ENCODE data around the gene TCF4.

TCF4 gene
- total RNA-seq = 0 to 2.5 (median 0.43) reads per million in 9 experiments

DNA sequence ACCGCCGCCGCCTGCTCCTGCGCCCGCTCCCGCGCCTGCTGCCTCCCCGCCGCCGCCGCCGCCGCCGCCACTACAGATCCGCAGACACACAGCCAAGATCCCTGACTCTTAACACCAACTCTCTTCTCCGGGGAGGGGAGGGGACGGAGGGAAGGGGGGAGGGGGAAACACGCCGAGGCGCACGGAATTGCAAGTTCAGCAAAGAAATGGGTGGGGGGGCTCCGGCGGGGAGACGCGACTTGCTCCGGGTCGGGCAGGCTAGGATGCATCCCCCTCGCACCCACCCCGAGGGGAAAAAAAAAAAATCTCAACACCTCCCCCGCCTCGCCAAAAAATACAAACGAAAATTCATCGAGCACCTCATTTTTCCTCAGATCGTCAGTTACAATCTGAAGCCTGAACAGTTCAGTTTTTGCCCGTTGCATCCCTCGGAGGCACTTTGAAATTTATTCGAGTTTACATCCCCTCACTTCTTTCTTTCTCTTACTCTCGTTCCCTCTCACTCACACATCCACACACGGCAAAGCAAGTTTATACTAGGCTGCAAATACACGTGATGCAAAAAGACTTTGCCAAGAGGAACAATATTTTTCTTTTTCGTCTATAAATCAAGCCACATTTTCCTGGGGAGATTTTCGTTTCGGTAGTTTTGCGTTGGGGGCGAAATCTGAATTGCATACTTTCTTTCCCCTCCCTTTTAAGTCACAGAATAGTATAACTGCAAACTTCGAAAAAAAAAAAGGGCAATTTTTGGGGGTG, at the start of gene TCF4:
TSS of gene TCF4 (minus strand) at position 82 of the 759 bp plus-strand sequence. CDS start 1,076 bp downstream, outside the sequence.
- Mint-ChIP-seq H3K36me3 (ENCODE audit: insufficient read depth) (peaks cover 3% of the 10 kb centered on the region), H3K4me1 (ENCODE audit: low read depth in 2 of 2) (peaks cover 0 to 4% of the 10 kb centered on the region in 2 donors), H3K27ac (peak within 1 kb of the TSS in 1 of 2 donors; percentile 16), H3K4me3 (peak within 1 kb of the TSS; percentile 43 to 72), H3K27me3 (peaks cover 36 to 39% of the 10 kb centered on the region in 2 donors), H3K9me3 (no peaks in the 10 kb centered on the region)
- DNase-seq = no peak
- peak; percentile 35 for ATAC-seq (replicated peaks)

DNA sequence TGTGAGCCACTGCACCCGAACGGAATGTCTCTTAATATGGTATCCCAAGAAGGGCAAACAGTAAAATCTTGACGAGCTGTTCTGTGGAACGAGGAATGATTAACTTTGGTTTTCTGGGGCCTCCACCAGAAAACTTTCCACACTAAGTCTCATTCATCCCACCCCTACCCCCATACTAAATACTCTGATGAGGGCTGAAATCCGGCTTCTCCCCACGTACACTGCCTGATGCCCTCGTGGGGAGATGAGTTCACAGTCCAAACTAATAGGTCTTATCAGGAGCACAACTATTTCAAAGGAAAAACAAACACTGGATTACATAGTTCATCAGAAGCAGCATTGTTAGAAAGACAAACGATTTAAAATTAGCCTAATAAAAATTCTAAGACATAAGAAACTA, 49.2 kb upstream of the TCF4 start:
- ATAC-seq (replicated peaks) = no peak
- no peaks in the 10 kb centered on the region for H3K27me3 Mint-ChIP-seq
- H3K4me3 Mint-ChIP-seq = no peak overlapping the region
- peaks cover 14 to 21% of the 10 kb centered on the region in 2 donors for H3K9me3 Mint-ChIP-seq
- H3K4me1 Mint-ChIP-seq (ENCODE audit: low read depth in 2 of 2) = no peaks in the 10 kb centered on the region
- no peaks in the 10 kb centered on the region for H3K36me3 Mint-ChIP-seq (ENCODE audit: insufficient read depth)
- H3K27ac Mint-ChIP-seq = no peak overlapping the region
- no peak for DNase-seq

DNA sequence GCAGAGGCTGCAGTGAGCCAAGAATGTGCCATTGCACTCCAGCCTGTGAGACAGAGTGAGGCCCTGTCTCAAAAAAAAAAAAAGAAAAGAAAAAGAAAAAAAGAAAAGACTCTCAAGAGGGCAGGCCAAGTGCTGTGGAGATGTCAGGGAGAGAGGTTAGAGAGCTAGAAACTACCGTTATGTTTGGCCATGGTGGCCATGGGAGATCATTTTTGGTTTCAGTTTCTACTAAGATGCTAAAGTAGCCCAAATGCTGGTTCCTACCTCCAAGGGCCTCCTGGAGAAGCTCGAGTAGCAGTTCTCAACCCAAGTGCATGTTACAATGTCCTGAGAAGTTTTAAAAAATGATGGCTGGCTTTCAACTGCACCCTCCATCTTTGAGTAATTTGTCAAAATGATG, 47.4 kb upstream of the TCF4 start:
- Mint-ChIP-seq H3K4me3 (no peak overlapping the region), H3K36me3 (ENCODE audit: insufficient read depth) (no peaks in the 10 kb centered on the region), H3K4me1 (ENCODE audit: low read depth in 2 of 2) (no peaks in the 10 kb centered on the region), H3K27me3 (no peaks in the 10 kb centered on the region), H3K9me3 (peaks cover 6 to 17% of the 10 kb centered on the region in 2 donors), H3K27ac (no peak overlapping the region)
- no peak for ATAC-seq (replicated peaks)
- DNase-seq = no peak

DNA sequence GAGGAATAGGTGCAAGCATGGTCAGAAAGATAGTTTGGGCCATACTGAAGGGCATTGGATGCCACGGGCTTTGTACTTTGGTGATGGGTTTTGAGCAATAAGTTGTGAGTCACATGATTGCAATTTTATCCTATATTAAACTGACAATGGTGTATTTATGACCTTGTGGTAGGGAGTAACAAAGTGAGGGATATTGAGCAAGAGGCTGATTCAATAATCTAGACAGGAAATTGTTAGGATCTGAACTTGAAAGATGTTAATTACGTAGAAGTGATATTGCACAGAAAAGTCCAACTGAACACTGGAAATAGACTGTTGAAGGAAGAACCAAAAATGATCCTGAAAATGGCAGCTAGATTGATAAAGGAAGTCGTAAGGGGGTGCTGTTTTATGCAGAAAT, 46.6 kb upstream of the TCF4 start:
- no peak for ATAC-seq (replicated peaks)
- Mint-ChIP-seq H3K4me3 (no peak overlapping the region), H3K36me3 (ENCODE audit: insufficient read depth) (no peaks in the 10 kb centered on the region), H3K9me3 (peaks cover 6 to 15% of the 10 kb centered on the region in 2 donors), H3K27ac (no peak overlapping the region), H3K4me1 (ENCODE audit: low read depth in 2 of 2) (no peaks in the 10 kb centered on the region), H3K27me3 (no peaks in the 10 kb centered on the region)
- DNase-seq = no peak

DNA sequence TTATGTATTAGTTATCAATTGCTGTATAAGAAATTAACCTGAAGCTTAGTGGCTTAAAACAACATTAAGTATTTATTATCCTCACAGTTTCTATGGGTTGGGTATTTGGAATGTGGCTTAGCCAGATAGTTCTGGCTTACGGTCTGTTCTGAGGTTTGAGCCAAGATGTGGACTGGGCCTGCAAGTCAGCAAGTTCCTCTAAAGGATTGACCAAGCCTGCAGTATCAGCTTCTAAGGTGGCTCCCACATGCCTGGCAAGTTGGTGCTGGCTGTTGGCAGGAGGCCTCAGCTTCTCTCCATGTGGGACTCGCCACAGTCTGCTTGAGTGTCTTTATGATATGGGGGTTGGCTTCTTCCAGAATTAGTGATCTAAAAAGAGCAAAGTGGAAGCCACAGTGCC, 45.0 kb upstream of the TCF4 start:
- Mint-ChIP-seq H3K27ac (no peak overlapping the region), H3K4me3 (no peak overlapping the region), H3K4me1 (ENCODE audit: low read depth in 2 of 2) (no peaks in the 10 kb centered on the region), H3K27me3 (no peaks in the 10 kb centered on the region), H3K36me3 (ENCODE audit: insufficient read depth) (no peaks in the 10 kb centered on the region), H3K9me3 (peaks cover 6 to 12% of the 10 kb centered on the region in 2 donors)
- no peak for ATAC-seq (replicated peaks)
- DNase-seq = no peak

DNA sequence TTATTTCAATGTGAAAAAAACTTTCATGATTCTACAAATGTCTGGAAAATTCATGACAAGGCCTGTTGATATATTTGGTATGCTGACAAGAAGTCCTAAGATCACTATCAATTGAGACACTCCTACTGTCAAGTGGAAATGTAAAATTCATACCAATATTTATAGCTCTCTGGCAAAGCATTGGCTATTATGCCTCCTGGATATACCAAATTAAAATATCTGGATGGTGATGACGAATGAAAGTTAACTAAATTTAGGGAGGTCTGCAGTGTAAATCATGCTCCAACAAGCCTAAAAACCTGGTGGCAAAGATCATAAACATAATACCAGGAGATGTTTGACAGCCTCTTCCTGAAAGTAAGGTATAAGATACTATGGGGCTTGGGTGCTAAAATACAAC, 41.1 kb upstream of the TCF4 start:
- H3K4me3 Mint-ChIP-seq = no peak overlapping the region

DNA sequence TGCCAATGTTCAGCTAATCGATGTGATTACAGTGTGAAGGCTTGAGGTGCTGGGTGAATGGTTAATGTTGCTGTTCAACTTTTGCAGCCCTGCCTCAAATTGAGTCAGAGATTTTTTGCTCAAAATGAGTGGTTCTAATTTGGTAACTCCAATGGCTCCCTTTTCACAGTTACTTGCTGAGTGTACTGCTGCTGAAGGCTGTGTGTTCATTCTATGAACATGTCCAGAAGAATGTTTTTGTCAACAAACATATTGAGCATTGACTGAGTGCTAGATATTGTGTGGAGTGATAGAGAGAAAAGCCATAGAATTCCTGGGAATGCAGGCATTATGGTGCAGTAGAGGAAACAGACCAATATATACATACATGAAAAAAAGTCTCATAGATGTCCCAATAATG, 39.0 kb upstream of the TCF4 start:
- Mint-ChIP-seq H3K27ac (no peak overlapping the region), H3K4me3 (no peak overlapping the region), H3K4me1 (ENCODE audit: low read depth in 2 of 2) (no peaks in the 10 kb centered on the region), H3K36me3 (ENCODE audit: insufficient read depth) (no peaks in the 10 kb centered on the region), H3K9me3 (peaks cover 0 to 2% of the 10 kb centered on the region in 2 donors), H3K27me3 (no peaks in the 10 kb centered on the region)
- no peak for DNase-seq
- ATAC-seq (replicated peaks) = no peak

More for the DNA sequence above, 41.1 kb upstream of the TCF4 start:
- Mint-ChIP-seq H3K4me1 (ENCODE audit: low read depth in 2 of 2) (no peaks in the 10 kb centered on the region), H3K27ac (no peak overlapping the region), H3K36me3 (ENCODE audit: insufficient read depth) (no peaks in the 10 kb centered on the region), H3K27me3 (no peaks in the 10 kb centered on the region), H3K9me3 (peaks cover 0 to 2% of the 10 kb centered on the region in 2 donors)
- ATAC-seq (replicated peaks) = no peak
- DNase-seq = no peak

DNA sequence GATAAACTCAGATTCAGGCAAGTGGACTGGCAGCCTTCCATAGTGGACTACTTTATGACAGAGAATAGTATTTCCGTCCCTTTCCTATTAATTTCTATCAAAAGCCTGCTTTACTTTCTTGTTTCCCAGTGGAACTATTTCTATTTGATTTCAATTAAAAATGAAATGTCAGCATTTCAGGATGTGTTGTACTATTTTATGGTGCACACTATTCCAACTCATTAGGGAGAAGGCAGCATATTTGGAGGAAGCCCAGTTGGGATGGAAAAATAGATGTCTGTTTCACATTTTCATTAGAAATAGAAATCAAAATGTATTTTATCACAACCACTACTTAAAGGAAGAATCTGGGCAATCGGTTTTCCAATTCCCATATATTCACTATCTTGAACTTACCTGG, 37.9 kb upstream of the TCF4 start:
- Mint-ChIP-seq H3K27ac (no peak overlapping the region), H3K36me3 (ENCODE audit: insufficient read depth) (no peaks in the 10 kb centered on the region), H3K9me3 (peaks cover 0 to 2% of the 10 kb centered on the region in 2 donors), H3K4me1 (ENCODE audit: low read depth in 2 of 2) (no peaks in the 10 kb centered on the region), H3K4me3 (no peak overlapping the region), H3K27me3 (no peaks in the 10 kb centered on the region)
- ATAC-seq (replicated peaks) (no peak), DNase-seq (no peak)

DNA sequence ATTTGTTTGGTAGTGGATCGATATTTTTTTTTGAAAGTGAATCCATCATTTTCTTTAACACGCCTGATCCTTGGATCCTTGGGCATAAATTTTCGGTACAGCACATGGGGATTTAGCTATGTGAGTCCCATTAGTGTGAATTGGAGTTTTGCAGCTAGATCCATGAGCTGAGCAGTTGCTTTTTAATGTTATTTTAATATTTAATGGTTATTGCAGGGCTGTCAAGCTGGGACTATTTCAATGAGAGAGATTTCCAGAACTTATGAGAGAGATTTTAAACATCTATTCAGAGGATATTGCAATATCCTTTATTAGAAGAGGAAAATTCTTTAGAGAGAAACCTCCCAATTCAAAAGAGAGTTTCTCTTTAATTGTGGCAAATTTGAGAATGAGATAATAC, 35.6 kb upstream of the TCF4 start:
- Mint-ChIP-seq H3K4me1 (ENCODE audit: low read depth in 2 of 2) (no peaks in the 10 kb centered on the region), H3K27ac (no peak overlapping the region), H3K9me3 (peaks cover 1 to 7% of the 10 kb centered on the region in 2 donors), H3K27me3 (no peaks in the 10 kb centered on the region), H3K36me3 (ENCODE audit: insufficient read depth) (no peaks in the 10 kb centered on the region), H3K4me3 (no peak overlapping the region)
- ATAC-seq (replicated peaks) = no peak
- no peak for DNase-seq

DNA sequence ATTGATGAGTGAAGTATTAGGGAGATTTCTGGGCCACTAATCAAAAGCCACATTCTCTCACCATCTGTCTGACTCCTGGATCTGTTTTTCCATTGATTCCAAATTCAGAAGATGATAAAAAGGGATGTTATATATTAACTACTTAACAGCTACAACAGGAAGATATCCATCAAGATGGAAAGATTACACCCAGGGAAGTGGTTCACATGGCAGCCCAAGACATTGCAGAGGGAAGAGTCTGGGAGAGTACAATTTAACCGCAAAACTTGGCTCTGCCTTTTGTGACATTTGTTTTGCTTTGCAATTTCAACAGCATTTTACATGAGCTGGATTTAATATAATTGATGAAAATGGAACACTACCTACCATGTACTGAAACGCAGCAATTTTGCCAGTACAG, 22.5 kb upstream of the TCF4 start:
- DNase-seq (no peak), ATAC-seq (replicated peaks) (no peak)
- H3K36me3 Mint-ChIP-seq (ENCODE audit: insufficient read depth) = no peaks in the 10 kb centered on the region
- H3K27ac Mint-ChIP-seq = no peak overlapping the region
- no peaks in the 10 kb centered on the region for H3K4me1 Mint-ChIP-seq (ENCODE audit: low read depth in 2 of 2)
- peaks cover 0 to 13% of the 10 kb centered on the region in 2 donors for H3K9me3 Mint-ChIP-seq
- H3K27me3 Mint-ChIP-seq = no peaks in the 10 kb centered on the region
- H3K4me3 Mint-ChIP-seq = no peak overlapping the region

DNA sequence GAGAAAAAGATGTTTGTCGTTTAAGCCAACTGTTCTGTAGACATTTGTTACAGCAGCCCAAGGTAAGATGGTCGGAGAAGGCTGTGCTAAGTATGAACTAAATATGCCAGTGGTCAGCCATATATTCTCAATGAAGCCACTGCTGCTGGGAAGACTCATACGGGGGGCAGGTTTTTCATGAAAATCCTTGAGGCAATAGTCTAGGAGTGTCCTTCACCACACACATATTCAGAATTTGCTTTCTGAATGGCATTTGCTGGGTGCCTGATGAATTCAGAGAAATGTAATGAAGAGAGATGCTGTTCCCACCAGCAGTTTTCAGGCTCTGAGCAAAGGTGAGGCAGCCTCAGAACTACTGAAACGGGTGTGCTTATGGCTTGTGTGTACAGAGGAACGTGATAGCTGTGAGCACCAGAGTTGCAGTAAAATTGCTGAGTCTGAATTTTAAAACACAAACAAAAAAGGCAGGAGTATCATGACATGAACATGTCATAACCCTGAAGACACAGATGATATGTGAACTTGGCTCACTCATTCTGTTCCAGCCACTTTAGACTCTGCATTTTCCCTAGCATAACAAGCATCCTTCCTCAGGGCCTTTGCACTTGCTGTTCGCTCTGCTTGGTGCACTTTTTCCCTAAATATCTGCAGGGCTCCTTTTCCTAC, 21.3 kb upstream of the TCF4 start:
- H3K4me1 Mint-ChIP-seq (ENCODE audit: low read depth in 2 of 2) = no peaks in the 10 kb centered on the region
- H3K4me3 Mint-ChIP-seq = no peak overlapping the region
- H3K36me3 Mint-ChIP-seq (ENCODE audit: insufficient read depth) = no peaks in the 10 kb centered on the region
- DNase-seq = no peak
- peaks cover 0 to 16% of the 10 kb centered on the region in 2 donors for H3K9me3 Mint-ChIP-seq
- ATAC-seq (replicated peaks) = no peak
- H3K27me3 Mint-ChIP-seq = peaks cover 0 to 10% of the 10 kb centered on the region in 2 donors
- no peak overlapping the region for H3K27ac Mint-ChIP-seq

DNA sequence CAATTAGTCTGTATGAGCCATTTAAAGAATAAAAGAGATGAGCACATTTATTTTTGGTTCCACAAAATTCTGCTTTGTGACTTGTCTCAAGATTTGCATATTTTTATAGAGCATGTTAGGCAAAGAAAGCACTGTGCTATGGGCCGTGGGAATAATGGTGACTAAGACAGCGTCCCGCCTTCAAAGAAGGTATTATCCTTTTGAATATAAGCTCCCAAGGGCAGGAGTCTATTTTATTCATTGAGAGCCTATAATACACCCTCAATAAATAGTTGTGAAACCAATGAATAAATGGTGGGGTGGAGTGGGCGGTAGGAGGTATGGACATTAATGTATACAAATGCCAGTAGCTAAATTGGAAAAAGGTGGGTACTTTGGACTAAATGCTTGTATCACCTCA, 20.5 kb upstream of the TCF4 start:
- Mint-ChIP-seq H3K27me3 (peaks cover 0 to 10% of the 10 kb centered on the region in 2 donors), H3K4me3 (no peak overlapping the region), H3K27ac (no peak overlapping the region), H3K4me1 (ENCODE audit: low read depth in 2 of 2) (no peaks in the 10 kb centered on the region), H3K36me3 (ENCODE audit: insufficient read depth) (no peaks in the 10 kb centered on the region), H3K9me3 (peaks cover 0 to 16% of the 10 kb centered on the region in 2 donors)
- ATAC-seq (replicated peaks) = no peak
- DNase-seq = no peak

DNA sequence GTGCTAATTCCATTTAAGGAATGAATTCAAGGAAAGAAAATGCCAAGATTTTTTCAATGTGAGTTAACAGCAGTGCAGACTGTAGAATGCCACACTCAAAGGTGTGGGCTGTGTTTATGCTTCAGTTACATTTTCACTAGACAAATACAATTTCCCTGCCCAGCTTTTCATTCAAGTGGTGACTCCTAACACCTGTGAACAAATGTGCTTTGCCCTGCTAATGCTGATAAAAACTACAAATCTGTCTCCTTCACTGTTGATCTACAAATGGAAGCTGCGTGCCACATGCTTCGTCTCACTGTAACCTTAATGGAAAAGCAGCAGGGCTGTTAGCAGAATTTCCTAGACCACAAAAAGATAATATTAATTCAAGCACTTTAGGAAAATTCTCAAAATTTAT, 19.8 kb upstream of the TCF4 start:
- Mint-ChIP-seq H3K36me3 (ENCODE audit: insufficient read depth) (no peaks in the 10 kb centered on the region), H3K27ac (no peak overlapping the region), H3K27me3 (peaks cover 0 to 10% of the 10 kb centered on the region in 2 donors), H3K4me1 (ENCODE audit: low read depth in 2 of 2) (no peaks in the 10 kb centered on the region), H3K9me3 (peaks cover 0 to 14% of the 10 kb centered on the region in 2 donors), H3K4me3 (no peak overlapping the region)
- ATAC-seq (replicated peaks) = no peak
- no peak for DNase-seq

DNA sequence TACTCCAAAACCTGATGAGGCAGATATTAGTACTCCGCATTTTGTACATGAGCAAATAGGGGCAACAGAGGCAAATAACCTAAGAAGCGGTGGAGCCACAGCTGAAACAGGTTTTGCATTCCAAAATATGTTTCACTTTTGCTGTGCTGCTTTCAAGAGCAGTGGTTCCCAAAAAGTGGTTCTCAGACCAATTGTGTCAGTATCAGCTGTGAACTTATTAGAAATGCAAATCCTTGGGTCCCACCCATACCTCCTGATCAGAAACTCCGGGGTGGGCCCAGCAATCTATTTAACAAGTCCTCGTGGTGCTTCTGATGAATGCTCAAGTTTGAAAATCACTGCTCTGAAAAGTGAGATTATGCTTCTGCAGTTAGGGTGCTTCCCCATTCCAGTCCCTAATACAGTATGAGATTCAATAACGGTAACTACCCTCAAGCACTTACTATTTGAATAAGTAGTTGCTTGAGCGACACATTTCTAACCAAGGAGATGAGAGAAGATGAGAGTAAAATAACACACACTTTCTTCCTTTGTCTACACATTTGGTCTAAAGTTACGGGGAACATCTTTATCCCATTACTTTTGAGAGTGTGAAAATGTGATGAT, 17.8 kb upstream of the TCF4 start:
- H3K27me3 Mint-ChIP-seq = peaks cover 0 to 10% of the 10 kb centered on the region in 2 donors
- no peaks in the 10 kb centered on the region for H3K36me3 Mint-ChIP-seq (ENCODE audit: insufficient read depth)
- no peaks in the 10 kb centered on the region for H3K4me1 Mint-ChIP-seq (ENCODE audit: low read depth in 2 of 2)
- H3K27ac Mint-ChIP-seq = no peak overlapping the region
- DNase-seq (no peak), ATAC-seq (replicated peaks) (no peak)
- peaks cover 0 to 9% of the 10 kb centered on the region in 2 donors for H3K9me3 Mint-ChIP-seq
- no peak overlapping the region for H3K4me3 Mint-ChIP-seq
